H9 (cell line): ENCODE data around the gene SPTBN4. TPM values are rescaled to one million over a fixed set of nuclear protein-coding genes. Genes with fewer than 3 reads are reported as not detected.

Experiments
- DNase-seq: peaks from one replicate; pipeline ENCODE4 v3.0.0-alpha.2; 2017
- H2AFZ ChIP-seq: one replicate; pipeline ENCODE4 v1.6.1; 2013; ENCODE audit warnings: mild to moderate bottlenecking, low read length, control low read depth, moderate library complexity
- H2AK5ac ChIP-seq: 2 replicates; pipeline ENCODE4 v1.6.1; 2013; ENCODE audit warnings: low read length, control low read depth, mixed read lengths; ENCODE audit not compliant: insufficient read length
- H2BK120ac ChIP-seq: one replicate; pipeline ENCODE4 v1.6.1; 2013; ENCODE audit warnings: low read depth, mild to moderate bottlenecking, low read length, control low read depth, inconsistent platforms; ENCODE audit not compliant: poor library complexity, severe bottlenecking
- H2BK12ac ChIP-seq: 2 replicates; pipeline ENCODE4 v1.6.1; 2013; ENCODE audit warnings: low read length, control low read depth, mixed read lengths, low read depth; ENCODE audit not compliant: insufficient read length
- H2BK15ac ChIP-seq: 2 replicates; pipeline ENCODE4 v1.6.1; 2013; ENCODE audit warnings: low read depth, low read length, control low read depth
- H2BK20ac ChIP-seq: one replicate; pipeline ENCODE4 v1.6.1; 2013; ENCODE audit warnings: low read depth, mild to moderate bottlenecking, low read length, control low read depth, inconsistent platforms; ENCODE audit not compliant: poor library complexity, severe bottlenecking
- H2BK5ac ChIP-seq: 2 replicates; pipeline ENCODE4 v1.6.1; 2013; ENCODE audit warnings: low read length, control low read depth, mixed read lengths; ENCODE audit not compliant: insufficient read length
- H3K14ac ChIP-seq: 2 replicates; pipeline ENCODE4 v1.6.1; 2013; ENCODE audit warnings: low read length, control low read depth; ENCODE audit not compliant: insufficient read depth
- H3K18ac ChIP-seq: 2 replicates; pipeline ENCODE4 v1.6.1; 2013; ENCODE audit warnings: low read depth, mild to moderate bottlenecking, mixed read lengths, low read length, control low read depth; ENCODE audit not compliant: insufficient read length
- H3K23ac ChIP-seq: 2 replicates; pipeline ENCODE4 v1.6.1; 2013; ENCODE audit warnings: low read length, control low read depth, mixed read lengths, low read depth; ENCODE audit not compliant: insufficient read length
- H3K23me2 ChIP-seq: 2 replicates; pipeline ENCODE4 v1.6.1; 2013; ENCODE audit warnings: low read depth, mild to moderate bottlenecking, mixed read lengths, low read length, control low read depth; ENCODE audit not compliant: insufficient read length, poor library complexity, severe bottlenecking
- H3K27ac ChIP-seq: 2 replicates; pipeline ENCODE4 v1.5.1; 2013; ENCODE audit warnings: low read length, control low read depth, mixed read lengths, low read depth; ENCODE audit not compliant: insufficient read length
- H3K27me3 ChIP-seq: 2 replicates; pipeline ENCODE4 v1.6.1; 2013; ENCODE audit warnings: low read length, control low read depth, inconsistent platforms; ENCODE audit not compliant: insufficient read depth
- H3K4ac ChIP-seq: 2 replicates; pipeline ENCODE4 v1.6.1; 2013; ENCODE audit warnings: low read depth, mild to moderate bottlenecking, control low read depth, inconsistent platforms, low read length, moderate library complexity
- H3K4me1 ChIP-seq: 2 replicates; pipeline ENCODE4 v1.6.1; 2013; ENCODE audit warnings: low read length, control low read depth, inconsistent platforms; ENCODE audit not compliant: insufficient read depth
- H3K4me2 ChIP-seq: 2 replicates; pipeline ENCODE4 v1.6.1; 2013; ENCODE audit warnings: low read length, control low read depth, mixed read lengths; ENCODE audit not compliant: insufficient read length, insufficient read depth
- H3K56ac ChIP-seq: 2 replicates; pipeline ENCODE4 v1.6.1; 2013; ENCODE audit warnings: low read depth, mild to moderate bottlenecking, mixed read lengths, low read length, control low read depth; ENCODE audit not compliant: insufficient read length
- H3K79me1 ChIP-seq: 2 replicates; pipeline ENCODE4 v1.6.1; 2013; ENCODE audit warnings: low read depth, mild to moderate bottlenecking, moderate library complexity, low read length, control low read depth, inconsistent platforms; ENCODE audit not compliant: insufficient read depth, poor library complexity, severe bottlenecking
- H3K79me2 ChIP-seq: 2 replicates; pipeline ENCODE4 v1.6.1; 2013; ENCODE audit warnings: low read length, control low read depth, inconsistent platforms; ENCODE audit not compliant: insufficient read depth
- H3K9ac ChIP-seq: 2 replicates; pipeline ENCODE4 v1.6.1; 2013; ENCODE audit warnings: low read length, control low read depth, mixed read lengths; ENCODE audit not compliant: insufficient read length; ENCODE audit errors: extremely low read depth
- H3K9me3 ChIP-seq: one replicate; pipeline ENCODE4 v1.6.1; 2013; ENCODE audit warnings: low read depth, low read length, inconsistent platforms; ENCODE audit not compliant: control insufficient read depth
- H3T11ph ChIP-seq: one replicate; pipeline ENCODE4 v1.6.1; 2013; ENCODE audit warnings: mild to moderate bottlenecking, low read length, control low read depth, inconsistent platforms
- H4K20me1 ChIP-seq: one replicate; pipeline ENCODE4 v1.6.1; 2013; ENCODE audit not compliant: control insufficient read depth, insufficient read length, insufficient read depth
- H4K5ac ChIP-seq: 2 replicates; pipeline ENCODE4 v1.6.1; 2013; ENCODE audit warnings: low read depth, mild to moderate bottlenecking, mixed read lengths, low read length, control low read depth; ENCODE audit not compliant: insufficient read length
- H4K8ac ChIP-seq: replicated peaks from 2 replicates; pipeline ENCODE4 v1.6.1; 2013; ENCODE audit warnings: low read length, control low read depth, mixed read lengths, low read depth; ENCODE audit not compliant: insufficient read length
- H4K91ac ChIP-seq: 2 replicates; pipeline ENCODE4 v1.6.1; 2013; ENCODE audit warnings: low read depth, mild to moderate bottlenecking, moderate library complexity, mixed read lengths, low read length, control low read depth; ENCODE audit not compliant: insufficient read length
- H3K27ac Mint-ChIP-seq, 3 experiments: 2 replicates in 2 of 3; 3 replicates in 1 of 3; pipeline ENCODE4 v1.8.0; 2020 to 2021; ENCODE audit warnings: mixed read lengths in 3 of 3, mild to moderate bottlenecking in 1 of 3, moderate library complexity in 1 of 3
- H3K27me3 Mint-ChIP-seq: 2 replicates; pipeline ENCODE4 v1.8.0; 2021; ENCODE audit warnings: low read depth, mild to moderate bottlenecking, moderate library complexity, mixed read lengths
- H3K36me3 Mint-ChIP-seq, 3 experiments: 2 replicates in 2 of 3; 3 replicates in 1 of 3; pipeline ENCODE4 v1.8.0; 2020 to 2021; ENCODE audit warnings: low read depth in 3 of 3, mixed read lengths in 3 of 3; ENCODE audit not compliant: insufficient read depth in 1 of 3
- H3K4me1 Mint-ChIP-seq, 2 experiments: 2 replicates each; pipeline ENCODE4 v1.8.0; 2020; ENCODE audit warnings: mixed read lengths in 2 of 2
- H3K4me3 Mint-ChIP-seq, 2 experiments: 2 replicates in 1 of 2; 3 replicates in 1 of 2; pipeline ENCODE4 v1.8.0; 2020 to 2021; ENCODE audit warnings: mild to moderate bottlenecking in 2 of 2, mixed read lengths in 2 of 2, moderate library complexity in 1 of 2
- H3K9me3 Mint-ChIP-seq, 2 experiments: 2 replicates in 1 of 2; 3 replicates in 1 of 2; pipeline ENCODE4 v1.8.0; 2020; ENCODE audit warnings: mild to moderate bottlenecking in 2 of 2, mixed read lengths in 2 of 2, moderate library complexity in 1 of 2
- CTCF ChIP-seq: fragments of 200-600 bp; sonication (generic); conservative IDR thresholded peaks from 3 replicates; pipeline ENCODE4 v1.8.0; 2021; ENCODE audit warnings: antibody characterized with exemption, mild to moderate bottlenecking
- WGBS: extraction: QIAGEN DNeasy Blood & Tissue Kit; methylation state at CpG from one replicate; pipeline ENCODE4 v1.1.7; 2013; ENCODE audit warnings: missing lambda C conversion rate, low lambda C conversion rate, mixed read lengths; ENCODE audit not compliant: insufficient read length; ENCODE audit errors: extremely low coverage; 5-methylcytosine and 5-hydroxymethylcytosine counted together
- total RNA-seq: library from RNA; stranded (reverse); gene quantifications from 2 replicates; pipeline ENCODE4 v1.2.1, GENCODE V29; 2021

SPTBN4 gene
- total RNA-seq, 1 experiment from 2014 or later, result 2.9 TPM

- H3K4me3 Mint-ChIP-seq, result no peak overlapping the region
- WGBS, result no CpG with 5 or more reads among the region's 3 CpGs
Observed at GRCh38 chr19:40471111-40471510, 4.3 kb downstream of the SPTBN4 start.

More at GRCh38 chr19:40471111-40471510, 4.3 kb downstream of the SPTBN4 start:
- no peak overlapping the region for H3K56ac ChIP-seq
- Mint-ChIP-seq H3K27me3 (peaks cover 36% of the 10 kb centered on the region), H3K9me3 (peaks cover 0 to 5% of the 10 kb centered on the region in 2 experiments; a peak in 2 of 5 replicates), H3K36me3 (0 out of 7 replicates have a peak, but pooled peaks cover 0 to 4% (median 0%) of the 10 kb centered on the region in 3 experiments), H3K4me1 (peaks cover 6% of the 10 kb centered on the region in 2 experiments), H3K27ac (no peak overlapping the region)
- H3K14ac ChIP-seq, result no peak overlapping the region
- no peak overlapping the region for H3K18ac ChIP-seq
- no peak overlapping the region for H2AFZ ChIP-seq
- H3K4ac ChIP-seq, result no peak overlapping the region
- H3T11ph ChIP-seq, result no peak overlapping the region
- no peak overlapping the region for H2BK5ac ChIP-seq
- no peak overlapping the region for H3K4me2 ChIP-seq
- H3K23me2 ChIP-seq, result no peaks in the 10 kb centered on the region
- H2BK12ac ChIP-seq, result no peak overlapping the region
- H2BK120ac ChIP-seq, result no peak overlapping the region
- H3K9ac ChIP-seq, result no peak overlapping the region
- no peaks in the 10 kb centered on the region for H4K20me1 ChIP-seq
- H4K5ac ChIP-seq, result no peak overlapping the region
- no peak for TF ChIP-seq CTCF
- no peak overlapping the region for H3K23ac ChIP-seq
- H3K79me2 ChIP-seq, result no peaks in the 10 kb centered on the region
- H4K91ac ChIP-seq, result no peak overlapping the region
- DNase-seq, result no peak
- H3K4me1 ChIP-seq, result no peaks in the 10 kb centered on the region
- H4K8ac ChIP-seq, result no peak overlapping the region
- H2BK20ac ChIP-seq, result no peak overlapping the region
- peaks cover 9% of the 10 kb centered on the region; the same call in 1 of the 2 replicates for H3K27me3 ChIP-seq
- H2AK5ac ChIP-seq, result no peak overlapping the region
- no peak overlapping the region for H3K27ac ChIP-seq
- H2BK15ac ChIP-seq, result no peak overlapping the region
- no peaks in the 10 kb centered on the region for H3K79me1 ChIP-seq
- H3K9me3 ChIP-seq, result no peaks in the 10 kb centered on the region
